ENCODE data around the gene PLEKHA7.

DNA sequence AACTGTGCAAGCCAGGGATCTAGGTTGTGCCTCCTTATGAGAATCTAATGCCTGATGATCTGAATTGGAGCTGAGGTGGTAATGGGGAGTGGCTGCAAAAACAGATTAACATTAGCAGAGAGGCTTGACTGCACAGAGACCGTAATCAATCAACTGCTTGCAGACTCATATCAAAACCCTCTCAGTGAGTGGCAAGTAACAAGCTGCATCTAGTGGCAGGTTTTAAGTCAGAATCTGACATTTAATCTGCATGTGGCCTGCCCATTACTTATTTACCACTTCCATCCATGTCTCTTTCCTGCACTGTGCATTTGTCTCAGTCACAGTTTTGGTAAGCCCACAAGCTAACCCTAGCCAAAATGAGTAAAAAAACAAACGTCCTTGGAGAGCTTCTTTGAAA, 264.5 kb downstream of the PLEKHA7 start:
- TF ChIP-seq ZNF565 (CRISPR knock-in tag; conservative IDR thresholded peaks at IDR 0.05; ENCODE audit: low read depth) (no peak), ZFP30 (CRISPR knock-in tag; IDR thresholded peaks at IDR 0.05) (no peak)

Data from SK-N-SH treated with all-trans-retinoic acid at 6 μM for 48 hours (cell line).